Sigmoid colon (tissue), 4 donors: Measurements from ENCODE around the gene MCU.
"Not testable (repeated sequence)": the region's sequence is repeated elsewhere in the genome, so short reads cannot be mapped to it uniquely, and the experiment has no call there.

Experiments used
- CTCF ChIP-seq, 4 experiments: fragments of 450-650 bp in 3 of 4; fragments of 200-600 bp in 1 of 4; IDR thresholded peaks; one replicate each; pipeline ENCODE4 v1.5.1; 2016 to 2019; ENCODE audit warnings: antibody characterized with exemption in 4 of 4, mild to moderate bottlenecking in 3 of 4, moderate library complexity in 2 of 4
- EP300 ChIP-seq, 4 donors: sonication (generic); formaldehyde crosslinking; IDR thresholded peaks; one replicate each; pipeline ENCODE4 v1.6.1; 2017; ENCODE audit warnings: antibody characterized with exemption in 4 of 4
- POLR2A ChIP-seq, 2 donors: fragments of 450-650 bp; IDR thresholded peaks; one replicate each; pipeline ENCODE4 v1.6.1; 2016; ENCODE audit warnings: antibody characterized with exemption in 2 of 2, mild to moderate bottlenecking in 2 of 2, moderate library complexity in 2 of 2
- POLR2AphosphoS5 ChIP-seq, 4 donors: sonication (generic); formaldehyde crosslinking; IDR thresholded peaks; one replicate each; pipeline ENCODE4 v1.6.1; 2017; ENCODE audit warnings: antibody characterized with exemption in 4 of 4

- TF ChIP-seq CTCF, POLR2A, EP300, POLR2AphosphoS5 (IDR thresholded peaks at IDR 0.05): not testable (repeated sequence)
These were observed 17.8 kb upstream of the MCU start for GRCh38 chr10:72674174-72674573.
